ENCODE measurements around the gene ZNF592. TPM values are rescaled to one million over a fixed set of nuclear protein-coding genes. Genes with fewer than 3 reads are reported as not detected.

Gene ZNF592
- total and polyA plus RNA-seq, 2 of the 13 experiments (the other 11 are each of a cell fraction or from before 2014, with no cell fraction given), result 8.2 to 9.8 TPM

DNA sequence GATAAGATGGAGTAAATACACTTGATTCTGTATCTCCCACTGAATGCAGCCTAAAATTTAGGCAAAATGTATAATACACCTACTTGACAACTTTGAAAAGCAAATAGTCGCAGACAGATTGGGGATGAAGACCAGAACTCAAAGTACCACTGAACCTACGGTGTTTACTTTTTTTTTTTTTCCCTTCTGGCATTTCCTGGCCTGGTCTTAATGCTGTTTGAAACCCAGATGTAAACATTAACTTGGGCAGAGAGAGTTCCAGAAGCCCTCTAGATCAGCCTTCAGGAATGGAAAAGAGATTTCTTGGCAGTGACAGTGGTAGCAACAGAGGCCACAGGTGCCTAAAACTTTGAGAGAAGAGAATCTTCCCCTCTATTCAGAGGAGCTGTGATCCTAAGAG lies 96.6 kb downstream of the ZNF592 start (continued):
- TF ChIP-seq STAT6 (CRISPR knock-in tag; IDR thresholded peaks at IDR 0.05; ENCODE audit: borderline replicate concordance) (no peak), ZFP82 (CRISPR knock-in tag; IDR thresholded peaks at IDR 0.05; ENCODE audit: borderline replicate concordance) (no peak), KAT7 (CRISPR knock-in tag; IDR thresholded peaks at IDR 0.05; ENCODE audit: borderline replicate concordance) (no peak), CEBPB (IDR thresholded peaks at IDR 0.05; ENCODE audit: borderline replicate concordance, low read depth, low read length) (no peak), FOSL2 (CRISPR knock-in tag; IDR thresholded peaks at IDR 0.05) (no peak), PHF8 (CRISPR knock-in tag; IDR thresholded peaks at IDR 0.05) (no peak), SIN3B (IDR thresholded peaks at IDR 0.05; ENCODE audit: low read length) (no peak), GTF2F1 (IDR thresholded peaks at IDR 0.05; ENCODE audit: low read length) (no peak), NFRKB (IDR thresholded peaks at IDR 0.05) (no peak), ZSCAN25 (CRISPR knock-in tag; IDR thresholded peaks at IDR 0.05) (no peak), ZNF431 (CRISPR knock-in tag; IDR thresholded peaks at IDR 0.05; ENCODE audit: borderline replicate concordance, low read depth) (no peak), IRX3 (CRISPR knock-in tag; IDR thresholded peaks at IDR 0.05; ENCODE audit: borderline replicate concordance, low read depth) (no peak), NCOA1 (CRISPR knock-in tag; IDR thresholded peaks at IDR 0.05) (no peak), HOXA9 (CRISPR knock-in tag; IDR thresholded peaks at IDR 0.05; ENCODE audit: borderline replicate concordance) (no peak), ZNF550 (CRISPR knock-in tag; IDR thresholded peaks at IDR 0.05; ENCODE audit: borderline replicate concordance) (no peak), NR3C1 (CRISPR knock-in tag; IDR thresholded peaks at IDR 0.05) (no peak), SMARCC2 (IDR thresholded peaks at IDR 0.05) (no peak)
- TF ChIP-seq, protein P1, sequence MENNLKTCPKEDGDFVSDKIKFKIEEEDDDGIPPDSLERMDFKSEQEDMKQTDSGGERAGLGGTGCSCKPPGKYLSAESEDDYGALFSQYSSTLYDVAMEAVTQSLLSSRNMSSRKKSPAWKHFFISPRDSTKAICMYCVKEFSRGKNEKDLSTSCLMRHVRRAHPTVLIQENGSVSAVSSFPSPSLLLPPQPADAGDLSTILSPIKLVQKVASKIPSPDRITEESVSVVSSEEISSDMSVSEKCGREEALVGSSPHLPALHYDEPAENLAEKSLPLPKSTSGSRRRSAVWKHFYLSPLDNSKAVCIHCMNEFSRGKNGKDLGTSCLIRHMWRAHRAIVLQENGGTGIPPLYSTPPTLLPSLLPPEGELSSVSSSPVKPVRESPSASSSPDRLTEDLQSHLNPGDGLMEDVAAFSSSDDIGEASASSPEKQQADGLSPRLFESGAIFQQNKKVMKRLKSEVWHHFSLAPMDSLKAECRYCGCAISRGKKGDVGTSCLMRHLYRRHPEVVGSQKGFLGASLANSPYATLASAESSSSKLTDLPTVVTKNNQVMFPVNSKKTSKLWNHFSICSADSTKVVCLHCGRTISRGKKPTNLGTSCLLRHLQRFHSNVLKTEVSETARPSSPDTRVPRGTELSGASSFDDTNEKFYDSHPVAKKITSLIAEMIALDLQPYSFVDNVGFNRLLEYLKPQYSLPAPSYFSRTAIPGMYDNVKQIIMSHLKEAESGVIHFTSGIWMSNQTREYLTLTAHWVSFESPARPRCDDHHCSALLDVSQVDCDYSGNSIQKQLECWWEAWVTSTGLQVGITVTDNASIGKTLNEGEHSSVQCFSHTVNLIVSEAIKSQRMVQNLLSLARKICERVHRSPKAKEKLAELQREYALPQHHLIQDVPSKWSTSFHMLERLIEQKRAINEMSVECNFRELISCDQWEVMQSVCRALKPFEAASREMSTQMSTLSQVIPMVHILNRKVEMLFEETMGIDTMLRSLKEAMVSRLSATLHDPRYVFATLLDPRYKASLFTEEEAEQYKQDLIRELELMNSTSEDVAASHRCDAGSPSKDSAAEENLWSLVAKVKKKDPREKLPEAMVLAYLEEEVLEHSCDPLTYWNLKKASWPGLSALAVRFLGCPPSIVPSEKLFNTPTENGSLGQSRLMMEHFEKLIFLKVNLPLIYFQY (CRISPR knock-in tag; IDR thresholded peaks at IDR 0.05; ENCODE audit: borderline replicate concordance), result no peak
- TF ChIP-seq, protein P2, sequence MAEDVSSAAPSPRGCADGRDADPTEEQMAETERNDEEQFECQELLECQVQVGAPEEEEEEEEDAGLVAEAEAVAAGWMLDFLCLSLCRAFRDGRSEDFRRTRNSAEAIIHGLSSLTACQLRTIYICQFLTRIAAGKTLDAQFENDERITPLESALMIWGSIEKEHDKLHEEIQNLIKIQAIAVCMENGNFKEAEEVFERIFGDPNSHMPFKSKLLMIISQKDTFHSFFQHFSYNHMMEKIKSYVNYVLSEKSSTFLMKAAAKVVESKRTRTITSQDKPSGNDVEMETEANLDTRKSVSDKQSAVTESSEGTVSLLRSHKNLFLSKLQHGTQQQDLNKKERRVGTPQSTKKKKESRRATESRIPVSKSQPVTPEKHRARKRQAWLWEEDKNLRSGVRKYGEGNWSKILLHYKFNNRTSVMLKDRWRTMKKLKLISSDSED (CRISPR knock-in tag; IDR thresholded peaks at IDR 0.05), result no peak
- TF ChIP-seq, protein P3, sequence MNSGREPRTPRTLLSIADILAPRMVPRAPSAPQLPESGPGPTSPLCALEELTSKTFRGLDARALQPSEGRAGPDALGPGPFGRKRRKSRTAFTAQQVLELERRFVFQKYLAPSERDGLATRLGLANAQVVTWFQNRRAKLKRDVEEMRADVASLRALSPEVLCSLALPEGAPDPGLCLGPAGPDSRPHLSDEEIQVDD (CRISPR knock-in tag; IDR thresholded peaks at IDR 0.05; ENCODE audit: borderline replicate concordance), result no peak
- TF ChIP-seq, protein P4, sequence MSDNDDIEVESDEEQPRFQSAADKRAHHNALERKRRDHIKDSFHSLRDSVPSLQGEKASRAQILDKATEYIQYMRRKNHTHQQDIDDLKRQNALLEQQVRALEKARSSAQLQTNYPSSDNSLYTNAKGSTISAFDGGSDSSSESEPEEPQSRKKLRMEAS (IDR thresholded peaks at IDR 0.05), result no peak
